Measurements from ENCODE around the gene DOK6.
"Not testable (repeated sequence)": the region's sequence is repeated elsewhere in the genome, so short reads cannot be mapped to it uniquely, and the experiment has no call there.

DNA sequence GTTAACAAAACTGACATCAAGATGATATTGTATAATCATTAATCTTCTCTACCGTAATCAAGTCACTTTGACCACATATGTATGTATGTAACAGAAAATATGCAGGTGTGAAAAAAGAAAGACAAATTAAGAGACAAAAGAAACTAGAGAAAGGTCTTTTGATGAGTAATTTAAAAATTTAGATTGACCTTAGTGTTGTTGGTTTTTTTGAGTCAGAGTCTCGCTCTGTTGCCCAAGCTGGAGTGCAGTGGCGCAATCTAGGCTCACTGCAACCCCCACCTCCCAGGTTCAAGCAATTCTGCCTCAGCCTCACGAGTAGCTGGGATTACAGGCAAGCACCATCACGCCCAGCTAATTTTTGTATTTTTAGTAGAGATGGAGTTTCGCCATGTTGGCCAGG is 464.1 kb downstream of the DOK6 start:
- TF ChIP-seq EZH2 (IDR thresholded peaks at IDR 0.05; ENCODE audit: borderline replicate concordance, control insufficient read depth, low read depth, low read length); TCF3 (IDR thresholded peaks at IDR 0.05; ENCODE audit: borderline replicate concordance, insufficient read depth, low read depth, low read length); POLR2A (IDR thresholded peaks at IDR 0.05; ENCODE audit: low read depth, low read length); POLR2AphosphoS5 (IDR thresholded peaks at IDR 0.05; ENCODE audit: low read length): not testable (repeated sequence)
- TF ChIP-seq, protein P1, sequence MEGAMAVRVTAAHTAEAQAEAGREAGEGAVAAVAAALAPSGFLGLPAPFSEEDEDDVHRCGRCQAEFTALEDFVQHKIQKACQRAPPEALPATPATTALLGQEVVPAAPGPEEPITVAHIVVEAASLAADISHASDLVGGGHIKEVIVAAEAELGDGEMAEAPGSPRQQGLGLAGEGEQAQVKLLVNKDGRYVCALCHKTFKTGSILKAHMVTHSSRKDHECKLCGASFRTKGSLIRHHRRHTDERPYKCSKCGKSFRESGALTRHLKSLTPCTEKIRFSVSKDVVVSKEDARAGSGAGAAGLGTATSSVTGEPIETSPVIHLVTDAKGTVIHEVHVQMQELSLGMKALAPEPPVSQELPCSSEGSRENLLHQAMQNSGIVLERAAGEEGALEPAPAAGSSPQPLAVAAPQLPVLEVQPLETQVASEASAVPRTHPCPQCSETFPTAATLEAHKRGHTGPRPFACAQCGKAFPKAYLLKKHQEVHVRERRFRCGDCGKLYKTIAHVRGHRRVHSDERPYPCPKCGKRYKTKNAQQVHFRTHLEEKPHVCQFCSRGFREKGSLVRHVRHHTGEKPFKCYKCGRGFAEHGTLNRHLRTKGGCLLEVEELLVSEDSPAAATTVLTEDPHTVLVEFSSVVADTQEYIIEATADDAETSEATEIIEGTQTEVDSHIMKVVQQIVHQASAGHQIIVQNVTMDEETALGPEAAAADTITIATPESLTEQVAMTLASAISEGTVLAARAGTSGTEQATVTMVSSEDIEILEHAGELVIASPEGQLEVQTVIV (IDR thresholded peaks at IDR 0.05; ENCODE audit: borderline replicate concordance, partially characterized antibody), result not testable (repeated sequence)
- TF ChIP-seq, protein P2, sequence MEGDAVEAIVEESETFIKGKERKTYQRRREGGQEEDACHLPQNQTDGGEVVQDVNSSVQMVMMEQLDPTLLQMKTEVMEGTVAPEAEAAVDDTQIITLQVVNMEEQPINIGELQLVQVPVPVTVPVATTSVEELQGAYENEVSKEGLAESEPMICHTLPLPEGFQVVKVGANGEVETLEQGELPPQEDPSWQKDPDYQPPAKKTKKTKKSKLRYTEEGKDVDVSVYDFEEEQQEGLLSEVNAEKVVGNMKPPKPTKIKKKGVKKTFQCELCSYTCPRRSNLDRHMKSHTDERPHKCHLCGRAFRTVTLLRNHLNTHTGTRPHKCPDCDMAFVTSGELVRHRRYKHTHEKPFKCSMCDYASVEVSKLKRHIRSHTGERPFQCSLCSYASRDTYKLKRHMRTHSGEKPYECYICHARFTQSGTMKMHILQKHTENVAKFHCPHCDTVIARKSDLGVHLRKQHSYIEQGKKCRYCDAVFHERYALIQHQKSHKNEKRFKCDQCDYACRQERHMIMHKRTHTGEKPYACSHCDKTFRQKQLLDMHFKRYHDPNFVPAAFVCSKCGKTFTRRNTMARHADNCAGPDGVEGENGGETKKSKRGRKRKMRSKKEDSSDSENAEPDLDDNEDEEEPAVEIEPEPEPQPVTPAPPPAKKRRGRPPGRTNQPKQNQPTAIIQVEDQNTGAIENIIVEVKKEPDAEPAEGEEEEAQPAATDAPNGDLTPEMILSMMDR (IDR thresholded peaks at IDR 0.05 in 2 of 3, conservative IDR thresholded peaks at IDR 0.05 in 1 of 3; ENCODE audit: control insufficient read depth in 2 of 3, extremely low read depth in 1 of 3, insufficient read depth in 1 of 3, low read depth in 3 of 3, low read length in 3 of 3), result not testable (repeated sequence)
- TF ChIP-seq, protein P3, sequence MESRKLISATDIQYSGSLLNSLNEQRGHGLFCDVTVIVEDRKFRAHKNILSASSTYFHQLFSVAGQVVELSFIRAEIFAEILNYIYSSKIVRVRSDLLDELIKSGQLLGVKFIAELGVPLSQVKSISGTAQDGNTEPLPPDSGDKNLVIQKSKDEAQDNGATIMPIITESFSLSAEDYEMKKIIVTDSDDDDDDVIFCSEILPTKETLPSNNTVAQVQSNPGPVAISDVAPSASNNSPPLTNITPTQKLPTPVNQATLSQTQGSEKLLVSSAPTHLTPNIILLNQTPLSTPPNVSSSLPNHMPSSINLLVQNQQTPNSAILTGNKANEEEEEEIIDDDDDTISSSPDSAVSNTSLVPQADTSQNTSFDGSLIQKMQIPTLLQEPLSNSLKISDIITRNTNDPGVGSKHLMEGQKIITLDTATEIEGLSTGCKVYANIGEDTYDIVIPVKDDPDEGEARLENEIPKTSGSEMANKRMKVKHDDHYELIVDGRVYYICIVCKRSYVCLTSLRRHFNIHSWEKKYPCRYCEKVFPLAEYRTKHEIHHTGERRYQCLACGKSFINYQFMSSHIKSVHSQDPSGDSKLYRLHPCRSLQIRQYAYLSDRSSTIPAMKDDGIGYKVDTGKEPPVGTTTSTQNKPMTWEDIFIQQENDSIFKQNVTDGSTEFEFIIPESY (IDR thresholded peaks at IDR 0.05), result not testable (repeated sequence)
- peak in 1 of 2 experiments; percentile 40; a peak in 2 of 4 replicates for TF ChIP-seq EP300 (IDR thresholded peaks at IDR 0.05; ENCODE audit: borderline replicate concordance in 1 of 2, control insufficient read depth in 1 of 2, low read depth in 2 of 2, low read length in 2 of 2)
- TF ChIP-seq, protein P4, sequence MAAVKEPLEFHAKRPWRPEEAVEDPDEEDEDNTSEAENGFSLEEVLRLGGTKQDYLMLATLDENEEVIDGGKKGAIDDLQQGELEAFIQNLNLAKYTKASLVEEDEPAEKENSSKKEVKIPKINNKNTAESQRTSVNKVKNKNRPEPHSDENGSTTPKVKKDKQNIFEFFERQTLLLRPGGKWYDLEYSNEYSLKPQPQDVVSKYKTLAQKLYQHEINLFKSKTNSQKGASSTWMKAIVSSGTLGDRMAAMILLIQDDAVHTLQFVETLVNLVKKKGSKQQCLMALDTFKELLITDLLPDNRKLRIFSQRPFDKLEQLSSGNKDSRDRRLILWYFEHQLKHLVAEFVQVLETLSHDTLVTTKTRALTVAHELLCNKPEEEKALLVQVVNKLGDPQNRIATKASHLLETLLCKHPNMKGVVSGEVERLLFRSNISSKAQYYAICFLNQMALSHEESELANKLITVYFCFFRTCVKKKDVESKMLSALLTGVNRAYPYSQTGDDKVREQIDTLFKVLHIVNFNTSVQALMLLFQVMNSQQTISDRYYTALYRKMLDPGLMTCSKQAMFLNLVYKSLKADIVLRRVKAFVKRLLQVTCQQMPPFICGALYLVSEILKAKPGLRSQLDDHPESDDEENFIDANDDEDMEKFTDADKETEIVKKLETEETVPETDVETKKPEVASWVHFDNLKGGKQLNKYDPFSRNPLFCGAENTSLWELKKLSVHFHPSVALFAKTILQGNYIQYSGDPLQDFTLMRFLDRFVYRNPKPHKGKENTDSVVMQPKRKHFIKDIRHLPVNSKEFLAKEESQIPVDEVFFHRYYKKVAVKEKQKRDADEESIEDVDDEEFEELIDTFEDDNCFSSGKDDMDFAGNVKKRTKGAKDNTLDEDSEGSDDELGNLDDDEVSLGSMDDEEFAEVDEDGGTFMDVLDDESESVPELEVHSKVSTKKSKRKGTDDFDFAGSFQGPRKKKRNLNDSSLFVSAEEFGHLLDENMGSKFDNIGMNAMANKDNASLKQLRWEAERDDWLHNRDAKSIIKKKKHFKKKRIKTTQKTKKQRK (IDR thresholded peaks at IDR 0.05; ENCODE audit: low read depth, low read length), result not testable (repeated sequence)
